Measurements from ENCODE around the gene CEP164.

The CEP164 gene

GRCh38 chr11:117413616-117414015 is 86.0 kb downstream of the CEP164 start:
- no peak for DNase-seq (ENCODE audit: low spot score)
- in situ Hi-C loops (cut with MboI; ENCODE audit: low sequenced_read_pairs, unreplicated experiment) = no loop called here
- no peak for TF ChIP-seq CTCF (IDR thresholded peaks at IDR 0.05; ENCODE audit: borderline replicate concordance, control extremely low read depth, extremely low read depth, insufficient read depth, missing control alignments)

DNA sequence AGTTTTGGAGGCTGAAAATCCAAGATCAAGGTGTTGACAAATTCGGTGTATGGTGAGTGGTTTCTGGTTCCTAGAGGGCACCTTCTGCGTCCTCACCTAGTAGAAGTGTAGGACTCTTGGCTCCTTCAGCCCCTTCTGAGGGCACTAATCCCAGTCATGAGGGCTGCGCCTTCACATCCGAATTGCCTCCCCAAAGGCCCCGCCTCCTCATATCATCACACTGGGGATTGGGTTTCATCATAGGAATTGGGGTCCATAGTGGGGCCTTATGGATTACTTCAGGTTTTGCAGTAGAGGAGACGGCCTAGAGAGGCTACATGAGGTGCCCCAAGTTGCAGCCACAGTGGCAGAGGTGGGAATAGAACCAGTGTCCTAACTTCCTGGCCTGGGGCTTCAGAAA is 87.1 kb downstream of the CEP164 start:
- in situ Hi-C loops (cut with MboI; ENCODE audit: low sequenced_read_pairs, unreplicated experiment) = no loop called here
- no peak for TF ChIP-seq CTCF (IDR thresholded peaks at IDR 0.05; ENCODE audit: borderline replicate concordance, control extremely low read depth, extremely low read depth, insufficient read depth, missing control alignments)

GRCh38 chr11:117415358-117415896 is 87.8 kb downstream of the CEP164 start:
- in situ Hi-C loops (cut with MboI; ENCODE audit: low sequenced_read_pairs, unreplicated experiment) = no loop called here
- no peak for DNase-seq (ENCODE audit: low spot score)
- TF ChIP-seq CTCF (IDR thresholded peaks at IDR 0.05; ENCODE audit: borderline replicate concordance, control extremely low read depth, extremely low read depth, insufficient read depth, missing control alignments) = no peak

More for the DNA sequence above, 87.1 kb downstream of the CEP164 start:
- no peak for DNase-seq (ENCODE audit: low spot score)

DNA sequence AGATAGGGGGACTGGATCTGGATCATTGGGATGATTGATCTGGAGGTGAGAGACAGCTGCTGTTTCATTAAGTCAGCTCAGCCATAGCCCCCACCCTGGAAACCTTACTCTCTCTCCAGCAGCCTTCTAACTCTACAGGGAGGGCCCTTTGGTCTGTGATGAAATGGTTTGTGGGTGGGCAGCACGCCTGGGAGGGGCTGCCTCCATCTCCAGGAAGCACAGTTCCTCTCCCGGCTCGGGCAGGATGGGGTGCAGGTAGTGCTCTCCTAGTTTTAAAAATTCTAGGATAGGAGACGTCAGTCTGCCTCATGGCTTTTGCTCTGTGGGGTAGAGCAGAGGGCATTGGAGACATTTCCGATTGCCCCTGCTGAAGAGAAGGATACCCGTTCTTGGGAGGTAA is 89.7 kb downstream of the CEP164 start:
- no peak for TF ChIP-seq CTCF (IDR thresholded peaks at IDR 0.05; ENCODE audit: borderline replicate concordance, control extremely low read depth, extremely low read depth, insufficient read depth, missing control alignments)
- DNase-seq (ENCODE audit: low spot score) = no peak
- in situ Hi-C loops (cut with MboI; ENCODE audit: low sequenced_read_pairs, unreplicated experiment) = no loop called here

DNA sequence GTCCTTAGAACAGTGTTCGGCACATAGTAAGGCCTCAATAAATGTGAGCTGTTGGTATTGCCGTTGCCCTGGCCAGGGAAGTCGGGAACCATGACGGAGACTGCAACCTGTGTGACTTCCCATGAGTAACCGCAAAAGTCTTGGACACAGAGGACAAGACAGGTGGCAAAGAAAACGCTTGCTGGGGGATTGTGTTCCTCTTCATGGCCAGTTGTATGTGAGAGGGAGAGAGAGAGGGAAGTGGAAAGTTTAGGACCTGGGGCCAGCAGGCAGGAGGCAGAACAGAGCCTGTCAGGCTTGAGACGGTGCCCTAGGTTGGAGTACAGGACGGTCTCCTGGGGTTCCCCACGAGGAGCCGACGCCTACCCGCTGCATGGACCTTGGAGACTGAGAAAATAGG is 90.2 kb downstream of the CEP164 start:
- in situ Hi-C loops (cut with MboI; ENCODE audit: low sequenced_read_pairs, unreplicated experiment) = no loop called here
- no peak for TF ChIP-seq CTCF (IDR thresholded peaks at IDR 0.05; ENCODE audit: borderline replicate concordance, control extremely low read depth, extremely low read depth, insufficient read depth, missing control alignments)
- DNase-seq (ENCODE audit: low spot score) = no peak

DNA sequence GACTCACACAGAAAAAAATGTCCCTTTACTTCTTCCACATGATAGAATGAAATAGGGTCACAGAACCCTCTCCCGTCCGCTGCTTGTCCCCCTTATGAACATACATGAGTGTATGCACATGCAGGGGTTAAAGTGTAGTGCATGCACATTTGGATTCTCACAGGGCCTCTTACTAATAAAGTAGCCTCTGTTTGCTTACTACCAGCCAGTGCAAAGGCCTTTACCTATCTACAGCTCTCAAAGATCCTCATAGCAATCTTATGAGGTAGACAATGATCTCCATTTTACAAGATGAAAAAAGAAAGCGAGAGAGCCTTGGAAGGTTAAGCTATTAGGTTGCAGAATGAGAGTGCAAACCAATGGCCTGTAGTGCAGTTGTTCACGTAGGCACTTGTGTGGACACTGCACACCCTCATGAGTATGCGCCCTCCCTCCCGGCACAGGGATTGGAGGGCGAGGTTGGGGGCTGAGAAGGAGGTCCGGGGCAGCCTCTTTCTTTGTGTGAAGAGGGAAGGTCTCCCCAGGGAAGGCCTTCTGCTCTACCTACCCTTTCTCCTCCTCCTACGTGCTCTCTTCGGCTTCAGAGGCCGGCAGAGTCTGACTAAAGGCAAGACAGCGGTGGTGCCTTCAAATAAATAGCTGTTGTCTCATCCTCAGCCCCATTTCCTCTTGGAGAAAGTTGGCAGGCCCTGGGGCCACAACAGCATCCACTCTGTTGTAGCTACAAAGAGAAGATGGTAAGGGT is 91.3 kb downstream of the CEP164 start:
- DNase-seq (ENCODE audit: low spot score) = no peak
- no peak for TF ChIP-seq CTCF (IDR thresholded peaks at IDR 0.05; ENCODE audit: borderline replicate concordance, control extremely low read depth, extremely low read depth, insufficient read depth, missing control alignments)
- in situ Hi-C loops (cut with MboI; ENCODE audit: low sequenced_read_pairs, unreplicated experiment) = no loop called here
